Keratinocyte (primary cell): ENCODE measurements around the gene CD8B. TPM values are rescaled to one million over a fixed set of nuclear protein-coding genes. Genes with fewer than 3 reads are reported as not detected.

Source experiments
- DNase-seq: peaks from one replicate; pipeline ENCODE4 v3.0.0-alpha.2; 2011; ENCODE audit warnings: low read depth, missing footprints, low spot score
- FAIRE-seq: peaks from 2 replicates; lab custom pipeline; 2011; peaks lifted over from hg19 to GRCh38; lab: Jason Lieb, UNC
- H2AFZ ChIP-seq: 2 replicates; pipeline ENCODE4 v1.6.0; 2012; ENCODE audit warnings: low read length, control low read depth, inconsistent platforms; ENCODE audit not compliant: control insufficient read depth
- H3K27ac ChIP-seq: 2 replicates; pipeline ENCODE4 v1.5.1; 2011; ENCODE audit warnings: low read length; ENCODE audit not compliant: control insufficient read depth, insufficient read depth
- H3K27me3 ChIP-seq: 3 replicates; pipeline ENCODE4 v1.6.0; 2011; ENCODE audit warnings: low read length; ENCODE audit not compliant: control insufficient read depth, insufficient read depth; ENCODE audit errors: extremely low read depth
- H3K36me3 ChIP-seq, 2 experiments: 2 replicates in 1 of 2; 3 replicates in 1 of 2; pipeline ENCODE4 v1.5.1; 2011; ENCODE audit warnings: low read length in 2 of 2, mild to moderate bottlenecking in 1 of 2; ENCODE audit not compliant: control insufficient read depth in 2 of 2, insufficient read depth in 2 of 2; ENCODE audit errors: extremely low read depth in 1 of 2
- H3K4me1 ChIP-seq: 3 replicates; pipeline ENCODE4 v1.5.1; 2011; ENCODE audit warnings: low read length; ENCODE audit not compliant: control insufficient read depth, insufficient read depth; ENCODE audit errors: extremely low read depth
- H3K4me2 ChIP-seq: 3 replicates; pipeline ENCODE4 v1.6.0; 2011; ENCODE audit warnings: low read depth, low read length; ENCODE audit not compliant: control insufficient read depth, insufficient read depth; ENCODE audit errors: extremely low read depth
- H3K4me3 ChIP-seq, 3 experiments: fragments of 200-600 bp in 1 of 3; sonication (generic) in 1 of 3; 2 replicates in 2 of 3; 3 replicates in 1 of 3; pipeline ENCODE4 v1.5.1; 2011 to 2016; ENCODE audit warnings: low read length in 3 of 3, mild to moderate bottlenecking in 3 of 3, control low read depth in 2 of 3, inconsistent platforms in 1 of 3, low read depth in 1 of 3, mixed read lengths in 1 of 3, mixed run types in 1 of 3, moderate library complexity in 1 of 3; ENCODE audit not compliant: control insufficient read depth in 2 of 3, insufficient read depth in 2 of 3; ENCODE audit errors: extremely low read depth in 1 of 3
- H3K79me2 ChIP-seq: 2 replicates; pipeline ENCODE4 v1.6.0; 2012; ENCODE audit warnings: low read length; ENCODE audit not compliant: control insufficient read depth, insufficient read depth
- H3K9ac ChIP-seq: 3 replicates; pipeline ENCODE4 v1.6.0; 2011; ENCODE audit warnings: low read length; ENCODE audit not compliant: control insufficient read depth, insufficient read depth; ENCODE audit errors: extremely low read depth
- H3K9me1 ChIP-seq: 3 replicates; pipeline ENCODE4 v1.6.0; 2011; ENCODE audit warnings: low read length; ENCODE audit not compliant: control insufficient read depth, insufficient read depth; ENCODE audit errors: extremely low read depth
- H3K9me3 ChIP-seq: 2 replicates; pipeline ENCODE4 v1.5.1; 2012; ENCODE audit warnings: low read depth, low read length; ENCODE audit not compliant: control insufficient read depth
- H4K20me1 ChIP-seq: 3 replicates; pipeline ENCODE4 v1.6.0; 2011; ENCODE audit warnings: low read length; ENCODE audit not compliant: control insufficient read depth, insufficient read depth; ENCODE audit errors: extremely low read depth
- CTCF ChIP-seq, 3 experiments: IDR thresholded peaks in 1 of 3; conservative IDR thresholded peaks in 1 of 3; optimal IDR thresholded peaks in 1 of 3; 2 replicates in 2 of 3; 3 replicates in 1 of 3; pipeline versions ENCODE3 to v1.5.1; 2011; ENCODE audit warnings: low read length in 3 of 3, mild to moderate bottlenecking in 3 of 3, moderate library complexity in 2 of 3, control low read depth in 1 of 3, inconsistent platforms in 1 of 3; ENCODE audit not compliant: insufficient read depth in 2 of 3; ENCODE audit errors: extremely low read depth in 1 of 3
- EZH2 ChIP-seq: IDR thresholded peaks from one replicate; pipeline ENCODE4 v1.6.1; 2012; ENCODE audit warnings: inconsistent platforms, mild to moderate bottlenecking, low read length, moderate library complexity
- dilution Hi-C: fragments of 300-500 bp; cut with MboI; formaldehyde crosslinking; loops from one replicate; pipeline ENCODE4 v1.7.0; 2020; ENCODE audit warnings: low sequenced_read_pairs; ENCODE audit not compliant: extremely low pct_ligation_motif_present
- polyA plus RNA-seq, 5 experiments: library from polyadenylated mRNA; depleted of rRNA in 3 of 5; stranded (reverse) in 3 of 5; stranded (forward) in 1 of 5; unstranded in 1 of 5; fragments of >200 nt; gene quantifications; 1 replicate in 1 of 5; 2 replicates in 3 of 5; 3 replicates in 1 of 5; pipeline versions ENCODE4 v1.2.1 to v1.2.3, GENCODE V29; 2011 to 2012; ENCODE audit warnings: missing spikeins in 2 of 5, low read depth in 1 of 5, low replicate concordance in 1 of 5

CD8B gene
- polyA plus RNA-seq, 1 donor (not counting 4 experiments of a cell fraction or from before 2014, with no cell fraction given), result not detected

DNA sequence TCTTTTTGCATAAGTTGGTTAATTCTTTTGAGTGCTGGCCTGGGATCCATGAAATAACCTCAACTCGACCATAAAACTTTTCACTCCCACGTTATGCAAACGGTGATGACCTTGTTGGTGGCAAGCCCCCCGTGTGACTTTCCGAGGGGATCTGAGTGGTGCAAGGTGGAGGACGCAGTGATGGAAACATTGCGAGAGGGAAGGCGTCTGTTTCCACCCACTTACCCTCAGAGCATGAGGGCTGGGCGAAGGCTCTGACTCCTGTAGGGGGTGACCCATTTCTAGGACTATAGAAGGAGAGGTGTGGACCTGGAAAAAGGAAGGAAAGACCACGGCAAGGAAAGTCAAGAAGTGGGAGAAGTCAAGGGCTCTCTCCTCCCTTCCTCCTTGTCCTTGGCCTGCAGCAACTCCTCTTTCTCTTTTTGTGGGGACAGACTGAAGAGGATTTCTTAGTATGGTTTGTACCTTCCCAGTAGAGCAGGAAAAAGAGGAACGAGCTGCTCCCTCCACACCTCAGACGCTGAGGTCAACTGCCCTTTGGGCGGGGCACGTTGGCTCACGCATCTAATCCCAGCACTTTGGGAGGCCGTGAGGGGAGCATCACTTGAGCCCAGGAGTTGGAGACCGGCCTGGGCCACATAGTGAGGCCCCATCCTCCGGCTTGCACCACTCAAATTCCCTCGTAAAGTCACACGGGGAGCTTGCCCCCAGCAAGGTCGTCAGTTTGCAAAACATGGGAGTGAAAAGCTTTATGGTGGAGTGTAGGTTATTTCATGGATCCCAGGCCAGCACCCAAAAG is 55.4 kb downstream of the CD8B start:
- H2AFZ ChIP-seq, result no peak overlapping the region
- H3K36me3 ChIP-seq, result no peaks in the 10 kb centered on the region
- peaks cover 5% of the 10 kb centered on the region for H3K4me1 ChIP-seq
- DNase-seq (no peak), FAIRE-seq (no peak)
- no peak overlapping the region for H3K27ac ChIP-seq
- H3K4me3 ChIP-seq, result no peak overlapping the region
- H3K27me3 ChIP-seq, result peaks cover 14% of the 10 kb centered on the region
- no peaks in the 10 kb centered on the region for H3K9me3 ChIP-seq
- H3K9ac ChIP-seq, result no peak overlapping the region
- H3K79me2 ChIP-seq, result no peaks in the 10 kb centered on the region
- H3K4me2 ChIP-seq, result no peak overlapping the region
- TF ChIP-seq CTCF (optimal IDR thresholded peaks at IDR 0.05 in 1 of 3, IDR thresholded peaks at IDR 0.05 in 1 of 3, conservative IDR thresholded peaks at IDR 0.05 in 1 of 3; ENCODE audit: extremely low read depth in 1 of 3, insufficient read depth in 2 of 3, low read length in 3 of 3) (no peak), EZH2 (no peak)
- dilution Hi-C loops, result no loop called here
- H3K9me1 ChIP-seq, result no peaks in the 10 kb centered on the region
- no peaks in the 10 kb centered on the region for H4K20me1 ChIP-seq

GRCh38 chr2:86800856-86801567 is 60.7 kb downstream of the CD8B start:
- H3K9ac ChIP-seq, result no peak overlapping the region
- H4K20me1 ChIP-seq, result no peaks in the 10 kb centered on the region
- no peaks in the 10 kb centered on the region for H3K9me1 ChIP-seq
- peaks cover 7% of the 10 kb centered on the region for H3K9me3 ChIP-seq
- FAIRE-seq (peak; percentile 65), DNase-seq (no peak)
- H3K4me3 ChIP-seq, result no peak overlapping the region
- TF ChIP-seq CTCF (optimal IDR thresholded peaks at IDR 0.05 in 1 of 3, IDR thresholded peaks at IDR 0.05 in 1 of 3, conservative IDR thresholded peaks at IDR 0.05 in 1 of 3; ENCODE audit: extremely low read depth in 1 of 3, insufficient read depth in 2 of 3, low read length in 3 of 3) (no peak), EZH2 (no peak)
- dilution Hi-C loops, result no loop called here
- no peaks in the 10 kb centered on the region for H3K27me3 ChIP-seq
- no peaks in the 10 kb centered on the region for H3K4me1 ChIP-seq
- H2AFZ ChIP-seq, result no peak overlapping the region
- H3K4me2 ChIP-seq, result no peak overlapping the region
- H3K79me2 ChIP-seq, result no peaks in the 10 kb centered on the region
- H3K27ac ChIP-seq, result no peak overlapping the region
- no peaks in the 10 kb centered on the region for H3K36me3 ChIP-seq
